ENCODE measurements around the gene EXOSC7.
"Not testable (repeated sequence)": the region's sequence is repeated elsewhere in the genome, so short reads cannot be mapped to it uniquely, and the experiment has no call there.

EXOSC7 gene

DNA sequence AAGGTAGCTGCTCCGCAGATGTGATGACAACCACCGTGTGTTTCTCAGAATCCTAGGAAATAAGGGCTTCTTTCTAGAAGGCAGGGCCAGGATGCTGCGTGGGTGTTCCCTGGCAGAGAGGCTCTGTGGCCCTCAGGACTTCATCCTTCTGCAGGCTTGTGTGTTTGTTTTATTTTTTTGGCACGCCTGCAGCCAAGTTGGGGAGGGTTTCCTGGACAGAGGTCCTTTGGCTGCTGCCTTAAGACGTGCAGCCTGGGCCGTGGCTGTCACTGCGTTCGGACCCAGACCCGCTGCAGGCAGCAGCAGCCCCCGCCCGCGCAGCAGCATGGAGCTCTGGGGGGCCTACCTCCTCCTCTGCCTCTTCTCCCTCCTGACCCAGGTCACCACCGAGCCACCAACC is 50.0 kb downstream of the EXOSC7 start, which contains the start of gene CLEC3B:
TSS of gene CLEC3B (plus strand) at position 266 of the 400 bp plus-strand sequence. CDS start at position 326, 60 bp downstream.
- ATAC-seq = no peak

GRCh38 chr3:45026957-45027356 is 50.9 kb downstream of the EXOSC7 start:
- ATAC-seq = no peak

DNA sequence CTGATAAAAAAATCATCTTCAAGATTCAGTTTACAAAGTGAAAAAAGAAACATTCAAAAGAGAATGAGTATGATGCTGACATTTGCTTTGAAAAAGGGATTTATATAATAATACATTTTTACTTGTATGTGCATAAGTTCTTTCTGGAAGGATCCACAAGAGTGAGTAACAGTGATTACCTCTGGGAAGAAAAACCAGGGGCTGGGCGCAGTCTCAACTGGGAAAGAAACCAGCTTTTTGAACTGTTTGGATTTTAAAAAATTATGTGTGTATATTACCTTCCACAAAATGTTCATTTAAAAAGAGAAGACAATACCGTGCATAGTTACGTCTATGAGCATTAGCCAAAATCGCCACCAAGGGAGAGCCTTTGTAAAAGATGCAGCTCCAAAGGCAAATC is 51.4 kb downstream of the EXOSC7 start:
- ATAC-seq = no peak

DNA sequence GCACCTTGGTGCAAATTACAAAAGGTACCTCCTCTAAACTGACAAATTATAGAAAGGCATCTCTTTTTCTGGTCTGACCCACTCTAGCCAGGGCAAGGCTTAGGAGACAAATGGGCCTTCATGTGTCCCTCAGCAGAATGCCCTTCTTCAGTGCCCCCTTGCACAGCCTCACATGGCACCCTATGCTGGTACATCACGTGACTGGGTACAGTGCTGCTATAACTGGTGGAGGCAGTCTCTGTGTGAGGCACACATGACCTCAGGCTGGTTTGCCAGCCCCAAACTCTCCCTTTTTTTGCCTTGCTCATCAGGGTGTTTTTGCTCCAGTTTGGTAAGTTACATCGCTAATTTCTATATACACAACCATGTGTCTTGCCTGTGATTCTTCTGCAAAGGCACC is 53.2 kb downstream of the EXOSC7 start:
- ATAC-seq = no peak

- ATAC-seq = no peak
These were observed 53.6 kb downstream of the EXOSC7 start for GRCh38 chr3:45029661-45030060.

DNA sequence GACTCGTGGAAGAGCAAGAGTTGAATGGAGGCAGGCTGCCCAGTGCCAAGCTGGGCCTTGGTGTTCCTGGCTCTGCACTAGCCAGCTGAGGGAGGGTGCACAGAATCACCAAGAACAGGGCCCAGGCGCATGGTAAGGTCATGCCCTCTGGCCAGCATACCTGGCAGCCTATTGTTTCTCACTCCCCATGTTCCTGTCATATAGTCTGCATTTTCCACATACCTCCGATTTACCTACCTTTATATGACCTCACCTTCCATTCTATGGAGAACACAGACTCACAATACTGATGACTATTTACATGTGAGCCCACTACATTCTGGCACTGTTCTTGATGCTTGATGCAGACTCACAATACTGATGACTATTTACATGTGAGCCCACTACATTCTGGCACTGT is 55.5 kb downstream of the EXOSC7 start:
- ATAC-seq = no peak

GRCh38 chr3:45032113-45032512 is 56.1 kb downstream of the EXOSC7 start:
- ATAC-seq = no peak

GRCh38 chr3:45033791-45034190 is 57.7 kb downstream of the EXOSC7 start:
- no peak for ATAC-seq

- no peak for ATAC-seq
These were observed 58.7 kb downstream of the EXOSC7 start for GRCh38 chr3:45034612-45035252.

- no peak for ATAC-seq
These were observed 59.6 kb downstream of the EXOSC7 start for GRCh38 chr3:45035441-45036301.

- peak; percentile 83 to 85 for ATAC-seq
These were observed 61.8 kb downstream of the EXOSC7 start for GRCh38 chr3:45037720-45038455.

GRCh38 chr3:45041666-45042065 is 65.6 kb downstream of the EXOSC7 start:
- ATAC-seq = no peak

- no peak for ATAC-seq
These were observed 66.1 kb downstream of the EXOSC7 start for GRCh38 chr3:45042162-45042561.

GRCh38 chr3:45043728-45044299 is 67.8 kb downstream of the EXOSC7 start:
- ATAC-seq = no peak

GRCh38 chr3:45048244-45048643 is 72.2 kb downstream of the EXOSC7 start:
- ATAC-seq = no peak

DNA sequence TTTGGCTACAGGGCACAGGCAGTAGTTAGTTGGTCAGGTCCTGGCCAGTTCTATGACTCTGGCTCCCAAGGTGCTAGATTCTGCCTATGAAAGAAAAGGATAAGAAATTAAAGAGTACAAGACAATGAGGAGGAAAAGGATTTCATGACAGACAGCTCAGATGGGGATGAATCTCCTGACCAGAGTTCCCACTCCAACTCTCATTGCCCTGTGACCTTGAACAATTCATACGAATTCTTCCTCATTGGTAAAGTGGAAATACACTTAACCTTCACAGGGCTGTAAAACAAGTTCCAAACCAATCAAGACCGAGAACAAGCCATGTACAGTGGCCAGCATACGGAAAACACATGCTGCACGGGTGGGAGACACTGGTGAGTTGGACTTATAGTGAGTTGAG is 73.8 kb downstream of the EXOSC7 start:
- ATAC-seq = no peak

DNA sequence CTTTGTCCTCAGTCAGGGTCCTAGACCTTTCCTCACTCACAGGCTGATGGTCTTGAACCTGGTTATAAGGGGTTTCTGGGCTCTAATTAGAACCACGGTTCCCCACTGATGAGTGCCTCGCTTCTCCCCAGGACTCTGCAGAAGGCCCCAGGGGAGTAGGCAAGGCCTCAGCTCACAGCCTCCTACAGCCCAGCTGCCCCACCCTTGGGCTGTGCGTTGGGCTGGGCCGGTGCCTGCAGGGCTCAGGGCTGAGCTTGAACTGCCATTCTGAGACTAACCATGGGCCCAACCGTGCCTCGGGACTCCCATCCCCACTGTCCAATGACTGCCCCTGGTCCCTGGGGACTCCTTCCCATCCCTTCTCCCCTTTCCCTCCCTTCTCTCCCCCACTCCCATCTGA is 75.6 kb downstream of the EXOSC7 start:
- ATAC-seq = no peak

GRCh38 chr3:45053805-45054195 is 77.8 kb downstream of the EXOSC7 start:
- not testable (repeated sequence) for ATAC-seq

DNA sequence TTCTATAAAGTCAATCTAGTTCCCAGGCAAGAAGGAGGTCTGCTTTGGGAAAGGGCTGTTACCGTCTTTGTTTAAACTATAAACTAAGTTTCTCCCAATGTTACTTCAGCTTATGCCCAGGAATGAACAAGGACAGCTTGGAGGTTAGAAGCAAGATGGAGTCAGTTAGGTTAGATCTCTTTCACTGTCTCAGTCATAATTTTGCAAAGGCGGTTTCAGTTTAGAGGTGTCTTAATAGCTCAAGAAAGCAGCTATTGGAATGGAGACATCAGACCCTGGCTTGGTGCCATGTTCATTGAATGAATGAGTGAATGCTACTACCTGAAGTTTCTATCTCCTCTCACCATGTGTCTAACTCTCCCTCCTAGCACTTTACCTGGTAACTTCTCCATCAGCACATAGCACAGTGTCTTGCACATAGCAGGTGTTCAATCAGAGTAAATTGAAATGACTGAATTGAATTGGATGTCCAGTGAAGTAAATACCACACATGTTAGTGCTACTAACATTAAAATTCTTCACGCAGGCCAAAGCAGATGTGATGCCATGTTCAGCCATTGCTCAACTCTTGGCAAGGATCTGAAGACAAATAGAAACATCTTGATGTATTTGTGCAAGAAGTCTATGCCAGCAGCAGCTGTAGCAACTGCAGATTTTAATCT is 78.3 kb downstream of the EXOSC7 start:
- ATAC-seq = no peak

GRCh38 chr3:45055032-45055410 is 79.0 kb downstream of the EXOSC7 start:
- no peak for ATAC-seq

- ATAC-seq = no peak
These were observed 79.5 kb downstream of the EXOSC7 start for GRCh38 chr3:45055411-45056143.

All from activated CD4-positive, CD25-positive, alpha-beta regulatory T cell treated with anti-CD3 and anti-CD28 coated beads, Interleukin-2, amount 50 U/mL, for 24 hours (primary cell).